GM23248 (cell line): ENCODE results near the gene LRRC63. TPM values are rescaled to one million over a fixed set of nuclear protein-coding genes. Genes with fewer than 3 reads are reported as not detected.

Experiments
- DNase-seq: peaks from one replicate; pipeline ENCODE4 v3.0.0-alpha.2; 2015
- H2AFZ ChIP-seq: fragments of 200-600 bp; sonication (generic); 2 replicates; pipeline ENCODE4 v1.6.1; 2016; ENCODE audit warnings: antibody characterized with exemption
- H3F3A ChIP-seq: fragments of 200-600 bp; sonication (generic); 2 replicates; pipeline ENCODE4 v1.6.1; 2016; ENCODE audit warnings: mild to moderate bottlenecking, antibody characterized with exemption, mixed run types; ENCODE audit not compliant: insufficient read depth
- H3K27ac ChIP-seq: fragments of 200-600 bp; sonication (generic); 2 replicates; pipeline ENCODE4 v1.5.1; 2016; ENCODE audit warnings: mild to moderate bottlenecking
- H3K27me3 ChIP-seq: fragments of 200-600 bp; sonication (generic); replicated peaks from 2 replicates; pipeline ENCODE4 v1.6.1; 2016; ENCODE audit warnings: mild to moderate bottlenecking; ENCODE audit not compliant: insufficient read depth
- H3K36me3 ChIP-seq: fragments of 200-600 bp; sonication (generic); 2 replicates; pipeline ENCODE4 v1.6.1; 2016; ENCODE audit warnings: low read depth, mild to moderate bottlenecking
- H3K4me1 ChIP-seq: fragments of 200-600 bp; sonication (generic); 2 replicates; pipeline ENCODE4 v1.6.1; 2016; ENCODE audit warnings: mild to moderate bottlenecking; ENCODE audit not compliant: insufficient read depth
- H3K4me2 ChIP-seq: fragments of 200-600 bp; sonication (generic); one replicate; pipeline ENCODE4 v1.6.1; 2016; ENCODE audit warnings: mild to moderate bottlenecking; ENCODE audit not compliant: unreplicated experiment
- H3K4me3 ChIP-seq: fragments of 200-600 bp; sonication (generic); 2 replicates; pipeline ENCODE4 v1.5.1; 2016; ENCODE audit warnings: mild to moderate bottlenecking
- H3K79me2 ChIP-seq: fragments of 200-600 bp; sonication (generic); 2 replicates; pipeline ENCODE4 v1.6.1; 2016; ENCODE audit warnings: mild to moderate bottlenecking; ENCODE audit not compliant: insufficient read depth
- H3K9ac ChIP-seq: fragments of 200-600 bp; sonication (generic); 2 replicates; pipeline ENCODE4 v1.6.1; 2016; ENCODE audit warnings: mild to moderate bottlenecking
- H3K9me2 ChIP-seq: fragments of 200-600 bp; sonication (generic); 2 replicates; pipeline ENCODE4 v1.6.1; 2016; ENCODE audit warnings: mixed run types, mild to moderate bottlenecking, moderate library complexity; ENCODE audit not compliant: insufficient read depth
- H3K9me3 ChIP-seq: fragments of 200-600 bp; sonication (generic); one replicate; pipeline ENCODE4 v1.6.1; 2017; ENCODE audit warnings: low read depth
- H4K20me1 ChIP-seq: fragments of 200-600 bp; sonication (generic); 2 replicates; pipeline ENCODE4 v1.6.0; 2016; ENCODE audit not compliant: insufficient read depth
- EZH2 ChIP-seq: fragments of 200-600 bp; sonication (generic); IDR thresholded peaks from 2 replicates; pipeline ENCODE4 v1.6.1; 2018; ENCODE audit warnings: antibody characterized with exemption, mild to moderate bottlenecking; ENCODE audit not compliant: insufficient read depth, poor library complexity, severe bottlenecking
- EZH2phosphoT487 ChIP-seq: fragments of 200-600 bp; sonication (generic); IDR thresholded peaks from 2 replicates; pipeline ENCODE4 v1.6.1; 2018; ENCODE audit warnings: antibody characterized with exemption, moderate library complexity, mild to moderate bottlenecking, low read depth; ENCODE audit not compliant: insufficient read depth
- WGBS, 2 experiments: methylation state at CpG; one replicate each; pipeline ENCODE4 v1.1.6; 2015 to 2017; ENCODE audit warnings: low lambda C conversion rate in 2 of 2, low coverage in 1 of 2; ENCODE audit errors: missing lambda C conversion rate in 2 of 2; 5-methylcytosine and 5-hydroxymethylcytosine counted together
- in situ Hi-C: fragments of 300-500 bp; cut with MboI; formaldehyde crosslinking; loops from 2 replicates; pipeline ENCODE4 v1.15.0; 2020
- polyA plus RNA-seq: library from polyadenylated mRNA; unstranded; fragments of >200 nt; fragmentation: Nextera tagmentation; extraction: Ambion mirVana; gene quantifications from 2 replicates; pipeline ENCODE4 v1.2.1, GENCODE V29; 2016
- total RNA-seq: library from RNA; depleted of rRNA; stranded (reverse); fragments of >200 nt; shearing (Covaris generic); gene quantifications from 2 replicates; pipeline ENCODE4 v1.2.3, GENCODE V29; 2014

The LRRC63 gene
- total and polyA plus RNA-seq, 2 experiments from 2014 or later, result not detected

- Histone ChIP-seq H3F3A (peaks cover 35% of the 10 kb centered on the region), H3K9me2 (no peaks in the 10 kb centered on the region), H3K27ac (no peak overlapping the region), H2AFZ (no peak overlapping the region), H3K4me3 (no peak overlapping the region), H3K27me3 (no peaks in the 10 kb centered on the region), H3K9me3 (no peaks in the 10 kb centered on the region), H3K9ac (no peak overlapping the region), H3K4me2 (no peak overlapping the region), H3K4me1 (peaks cover 30% of the 10 kb centered on the region), H4K20me1 (no peaks in the 10 kb centered on the region), H3K79me2 (no peaks in the 10 kb centered on the region), H3K36me3 (no peaks in the 10 kb centered on the region)
- TF ChIP-seq EZH2 (no peak), EZH2phosphoT487 (no peak)
- in situ Hi-C loops, result no loop called here
- no peak for DNase-seq
- 93 to 95% methylated on average over 3 of the region's 3 CpGs for WGBS, 2 experiments
Observed at GRCh38 chr13:46293436-46293835, 81.7 kb downstream of the LRRC63 start.

DNA sequence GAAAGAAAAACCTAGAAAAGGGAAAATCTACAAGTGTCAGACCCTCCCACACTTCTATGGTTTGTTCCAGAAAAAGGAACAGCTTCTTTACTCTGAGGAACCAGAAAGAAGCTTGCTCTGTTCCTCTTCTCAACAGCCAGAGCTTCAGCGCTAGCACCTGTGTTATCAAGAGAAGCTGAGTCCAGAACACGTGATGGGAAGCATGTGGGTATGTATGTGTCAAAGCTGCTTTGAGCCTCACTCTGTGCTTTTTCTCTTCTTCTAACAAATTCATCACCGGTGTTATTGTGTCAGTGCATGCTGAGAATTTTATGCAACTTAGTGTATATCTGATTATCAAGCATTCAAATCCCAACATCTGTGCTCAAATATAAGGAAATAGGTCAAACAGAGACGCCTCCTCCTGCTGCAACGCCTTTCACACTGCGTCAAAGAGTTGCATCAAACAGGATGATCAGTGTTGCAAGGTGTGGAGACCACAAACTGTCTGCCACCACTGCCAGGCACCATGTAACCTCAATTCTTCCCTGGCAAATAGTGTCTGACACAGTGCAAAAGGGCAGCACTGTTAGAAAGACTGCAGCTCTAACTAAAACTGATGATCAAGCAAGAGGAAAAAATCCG, 83.9 kb downstream of the LRRC63 start:
- Histone ChIP-seq H3K9me2 (no peaks in the 10 kb centered on the region), H4K20me1 (no peaks in the 10 kb centered on the region), H3K79me2 (no peaks in the 10 kb centered on the region), H3K9me3 (no peaks in the 10 kb centered on the region), H2AFZ (no peak overlapping the region), H3K4me2 (peak overlapping the region; percentile 55), H3K27me3 (no peaks in the 10 kb centered on the region), H3K9ac (peak overlapping the region; percentile 49), H3F3A (peaks cover 36% of the 10 kb centered on the region), H3K27ac (peak overlapping the region; percentile 98), H3K4me3 (peak overlapping the region; percentile 5; the same call in 1 of the 2 replicates), H3K36me3 (no peaks in the 10 kb centered on the region), H3K4me1 (peaks cover 30% of the 10 kb centered on the region)
- no peak for TF ChIP-seq EZH2
- TF ChIP-seq EZH2phosphoT487, result no peak
- peak; percentile 80 for DNase-seq
- in situ Hi-C loops, result no loop called here
- 38 to 46% methylated on average over 7 of the region's 7 CpGs for WGBS, 2 experiments

DNA sequence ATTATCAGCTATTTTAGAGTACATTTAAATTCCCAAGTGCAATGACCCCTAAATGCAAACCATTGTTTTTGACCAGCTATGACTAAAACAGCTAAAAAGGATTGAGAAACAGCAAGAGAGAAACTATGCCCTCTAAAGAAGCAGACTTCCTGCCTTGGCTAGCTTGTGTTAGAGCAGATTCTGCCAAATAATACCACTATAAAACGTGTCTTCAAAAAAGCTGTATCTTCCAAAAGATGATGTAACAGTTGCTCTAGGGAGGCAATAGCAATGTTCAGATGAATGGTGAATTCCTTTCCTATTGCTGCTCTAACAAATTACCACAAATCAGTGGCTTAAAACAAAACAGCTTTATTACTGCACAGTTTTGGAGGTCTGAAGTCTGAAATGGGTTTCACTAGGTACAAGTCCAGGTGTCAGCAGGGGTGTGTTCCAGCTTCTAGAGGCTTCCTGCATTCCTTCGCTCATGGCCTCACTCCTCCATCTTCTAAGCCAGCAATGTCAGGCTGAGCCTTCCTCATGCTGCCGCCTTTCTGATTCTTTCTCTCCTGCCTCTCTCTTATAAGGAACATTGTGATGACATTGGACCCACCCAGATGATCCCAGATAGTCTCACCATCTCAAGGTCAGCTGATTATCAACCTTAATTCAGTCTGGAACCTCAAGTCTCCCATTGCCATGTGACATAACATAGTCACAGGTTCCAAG, 84.5 kb downstream of the LRRC63 start:
- Histone ChIP-seq H3K27me3 (no peaks in the 10 kb centered on the region), H3K27ac (peak overlapping the region; percentile 98), H3K36me3 (no peaks in the 10 kb centered on the region), H3F3A (peaks cover 36% of the 10 kb centered on the region), H3K4me2 (peak overlapping the region; percentile 66), H3K9me3 (no peaks in the 10 kb centered on the region), H4K20me1 (no peaks in the 10 kb centered on the region), H3K4me1 (peaks cover 30% of the 10 kb centered on the region), H3K9ac (peak overlapping the region; percentile 76), H3K9me2 (no peaks in the 10 kb centered on the region), H3K79me2 (no peaks in the 10 kb centered on the region), H3K4me3 (peak overlapping the region; percentile 41), H2AFZ (no peak overlapping the region)
- TF ChIP-seq EZH2phosphoT487 (no peak), EZH2 (no peak)
- in situ Hi-C loops, result no loop called here
- DNase-seq, result peak; percentile 97
- 64% methylated on average over 3 of the region's 3 CpGs for WGBS, 2 experiments

- WGBS, 2 experiments, result 0 to 1% methylated on average over 3 of the region's 3 CpGs
- Histone ChIP-seq H3K4me2 (peak overlapping the region; percentile 66), H3K27ac (peak overlapping the region; percentile 98), H4K20me1 (no peaks in the 10 kb centered on the region), H3F3A (peaks cover 36% of the 10 kb centered on the region), H3K27me3 (no peaks in the 10 kb centered on the region), H3K79me2 (no peaks in the 10 kb centered on the region), H3K36me3 (no peaks in the 10 kb centered on the region), H3K4me3 (peak overlapping the region; percentile 41), H3K9me2 (no peaks in the 10 kb centered on the region), H3K4me1 (peaks cover 30% of the 10 kb centered on the region), H3K9ac (peak overlapping the region; percentile 76), H2AFZ (0 out of 2 replicates have a peak overlapping the region, but pooled peaks have one; percentile 13), H3K9me3 (no peaks in the 10 kb centered on the region)
- TF ChIP-seq EZH2phosphoT487, result no peak
- in situ Hi-C loops, result no loop called here
- peak; percentile 92 for DNase-seq
Observed at GRCh38 chr13:46296921-46297320, 85.2 kb downstream of the LRRC63 start.
